CD4-positive, alpha-beta T cell (primary cell): Measurements from ENCODE around the gene FBN2. TPM values are rescaled to one million over a fixed set of nuclear protein-coding genes. Genes with fewer than 3 reads are reported as not detected.

ENCODE experiments used
- ATAC-seq: fragments of 200-7000 bp; cut with Tn5 transposase; one replicate; pipeline ENCODE4 v1.10.0; 2022; ENCODE audit warnings: mild to moderate bottlenecking; ENCODE audit not compliant: poor library complexity
- CTCF ChIA-PET: fragments of 350-600 bp; sonication (Branson Sonifier 250); formaldehyde crosslinking; loops from one replicate; lab custom pipeline; 2021; ENCODE audit warnings: antibody characterized with exemption, inconsistent platforms; lab: Charles Lee
- POLR2A ChIA-PET: fragments of 350-600 bp; sonication (Branson Sonifier 250); formaldehyde crosslinking; loops from one replicate; lab custom pipeline; 2021; ENCODE audit warnings: antibody characterized with exemption, inconsistent platforms; lab: Charles Lee
- DNase-seq, 14 experiments: peaks; one replicate each; pipeline ENCODE4 v3.0.0-alpha.2; 2013 to 2020; ENCODE audit warnings: mixed read lengths in 2 of 14
- H3K27ac ChIP-seq, 2 donors: one replicate each; pipeline versions ENCODE4 v1.5.1 to v1.7.0; 2013; ENCODE audit warnings: low read length in 2 of 2, low read depth in 1 of 2, mild to moderate bottlenecking in 1 of 2
- H3K27me3 ChIP-seq, 2 experiments: 1 replicate in 1 of 2; 2 replicates in 1 of 2; pipeline versions ENCODE4 v1.6.1 to v1.7.0; 2013; ENCODE audit warnings: low read length in 2 of 2, control low read depth in 1 of 2, mild to moderate bottlenecking in 1 of 2, moderate library complexity in 1 of 2; ENCODE audit not compliant: insufficient read depth in 2 of 2, control insufficient read depth in 1 of 2
- H3K36me3 ChIP-seq: one replicate; pipeline ENCODE4 v1.6.1; 2013; ENCODE audit warnings: low read length, control low read depth; ENCODE audit not compliant: insufficient read depth
- H3K4me1 ChIP-seq: one replicate; pipeline ENCODE4 v1.6.1; 2013; ENCODE audit warnings: low read length, control low read depth; ENCODE audit not compliant: insufficient read depth
- H3K4me3 ChIP-seq: one replicate; pipeline ENCODE4 v1.5.1; 2013; ENCODE audit warnings: mild to moderate bottlenecking, low read length, moderate library complexity
- H3K9me3 ChIP-seq, 2 experiments: 1 replicate in 1 of 2; 2 replicates in 1 of 2; pipeline versions ENCODE4 v1.6.1 to v1.7.0; 2013; ENCODE audit warnings: low read length in 2 of 2, mild to moderate bottlenecking in 2 of 2, control low read depth in 1 of 2, moderate library complexity in 1 of 2; ENCODE audit not compliant: control insufficient read depth in 1 of 2, insufficient read depth in 1 of 2
- H3K27ac Mint-ChIP-seq: one replicate; pipeline ENCODE4 v1.8.0; 2020; ENCODE audit warnings: mixed read lengths
- H3K27me3 Mint-ChIP-seq: one replicate; pipeline ENCODE4 v1.8.0; 2021; ENCODE audit warnings: mixed read lengths
- H3K36me3 Mint-ChIP-seq: one replicate; pipeline ENCODE4 v1.8.0; 2021; ENCODE audit warnings: low read depth, mixed read lengths
- H3K4me1 Mint-ChIP-seq: one replicate; pipeline ENCODE4 v1.8.0; 2021; ENCODE audit warnings: low read depth, mixed read lengths
- H3K4me3 Mint-ChIP-seq: one replicate; pipeline ENCODE4 v1.8.0; 2020; ENCODE audit warnings: mild to moderate bottlenecking, mixed read lengths
- H3K9me3 Mint-ChIP-seq: one replicate; pipeline ENCODE4 v1.8.0; 2020; ENCODE audit warnings: mixed read lengths
- intact Hi-C, 2 experiments: fragments of 100-400 bp; cut with DNase I in 1 of 2; cut with micrococcal nuclease in 1 of 2; formaldehyde crosslinking; loops; one replicate each; pipeline versions ENCODE4 v1.15.1 to v1.9.0; 2023 to 2025; cut with DNase I, micrococcal nuclease
- total RNA-seq, 174 experiments: library from RNA in 2 of 174; stranded (reverse) in 2 of 174; gene quantifications; one replicate each; pipeline ENCODE4 v1.2.3 and lab custom pipeline; 2021 to 2026
- TF ChIP-seq, protein P1 (sequence below): fragments of 200-600 bp; IDR thresholded peaks from one replicate; pipeline ENCODE4 v1.8.0; 2022; ENCODE audit warnings: antibody characterized with exemption, mild to moderate bottlenecking

The FBN2 gene
- total RNA-seq, 2 experiments from 2014 or later: 0.06 TPM; not detected in 1

GRCh38 chr5:128466980-128467379 lies 71.1 kb downstream of the FBN2 start:
- Mint-ChIP-seq H3K9me3 (no peaks in the 10 kb centered on the region), H3K27me3 (no peaks in the 10 kb centered on the region), H3K27ac (no peak overlapping the region), H3K36me3 (no peaks in the 10 kb centered on the region), H3K4me1 (no peaks in the 10 kb centered on the region), H3K4me3 (no peak overlapping the region)
- ATAC-seq (no peak), DNase-seq (no peak)
- Histone ChIP-seq H3K4me1 (no peaks in the 10 kb centered on the region), H3K4me3 (no peak overlapping the region), H3K27ac (no peak overlapping the region), H3K27me3 (no peaks in the 10 kb centered on the region), H3K36me3 (no peaks in the 10 kb centered on the region), H3K9me3 (no peaks in the 10 kb centered on the region)
- TF ChIP-seq, protein P1, sequence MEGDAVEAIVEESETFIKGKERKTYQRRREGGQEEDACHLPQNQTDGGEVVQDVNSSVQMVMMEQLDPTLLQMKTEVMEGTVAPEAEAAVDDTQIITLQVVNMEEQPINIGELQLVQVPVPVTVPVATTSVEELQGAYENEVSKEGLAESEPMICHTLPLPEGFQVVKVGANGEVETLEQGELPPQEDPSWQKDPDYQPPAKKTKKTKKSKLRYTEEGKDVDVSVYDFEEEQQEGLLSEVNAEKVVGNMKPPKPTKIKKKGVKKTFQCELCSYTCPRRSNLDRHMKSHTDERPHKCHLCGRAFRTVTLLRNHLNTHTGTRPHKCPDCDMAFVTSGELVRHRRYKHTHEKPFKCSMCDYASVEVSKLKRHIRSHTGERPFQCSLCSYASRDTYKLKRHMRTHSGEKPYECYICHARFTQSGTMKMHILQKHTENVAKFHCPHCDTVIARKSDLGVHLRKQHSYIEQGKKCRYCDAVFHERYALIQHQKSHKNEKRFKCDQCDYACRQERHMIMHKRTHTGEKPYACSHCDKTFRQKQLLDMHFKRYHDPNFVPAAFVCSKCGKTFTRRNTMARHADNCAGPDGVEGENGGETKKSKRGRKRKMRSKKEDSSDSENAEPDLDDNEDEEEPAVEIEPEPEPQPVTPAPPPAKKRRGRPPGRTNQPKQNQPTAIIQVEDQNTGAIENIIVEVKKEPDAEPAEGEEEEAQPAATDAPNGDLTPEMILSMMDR: no peak
- intact Hi-C loops: no loop called here
- ChIA-PET CTCF (no interaction called here), POLR2A (no interaction called here)

DNA sequence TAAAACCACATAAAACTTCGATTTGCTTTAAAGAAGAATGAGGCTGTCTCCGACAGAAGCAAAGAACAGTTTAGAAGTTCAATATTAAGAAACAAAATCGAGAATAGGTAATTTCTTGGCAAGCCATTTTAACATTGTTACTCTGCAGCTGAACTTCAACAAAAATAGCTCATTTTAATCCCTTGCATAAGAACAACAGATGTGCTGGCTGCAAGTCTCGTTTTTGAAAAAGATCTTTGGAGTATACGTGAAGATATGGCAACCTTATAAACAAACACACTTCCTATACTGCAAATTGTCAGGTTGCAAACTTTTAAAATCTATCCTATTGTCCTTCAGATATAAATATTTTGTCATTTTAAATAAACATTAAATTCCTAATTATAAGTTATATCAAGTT lies 71.5 kb downstream of the FBN2 start:
- no peaks in the 10 kb centered on the region for H3K4me1 ChIP-seq
- H3K9me3 Mint-ChIP-seq: no peaks in the 10 kb centered on the region
- H3K27me3 ChIP-seq: no peaks in the 10 kb centered on the region
- no peak for ATAC-seq
- H3K36me3 ChIP-seq: no peaks in the 10 kb centered on the region
- H3K36me3 Mint-ChIP-seq: no peaks in the 10 kb centered on the region
- H3K9me3 ChIP-seq: no peaks in the 10 kb centered on the region
- intact Hi-C loops: no loop called here
- H3K27me3 Mint-ChIP-seq: no peaks in the 10 kb centered on the region
- H3K27ac ChIP-seq: no peak overlapping the region
- H3K4me3 ChIP-seq: no peak overlapping the region
- no peak overlapping the region for H3K4me3 Mint-ChIP-seq
- H3K27ac Mint-ChIP-seq: no peak overlapping the region
- H3K4me1 Mint-ChIP-seq: no peaks in the 10 kb centered on the region
- no peak for DNase-seq
- POLR2A ChIA-PET: no interaction called here
- TF ChIP-seq, protein P1: no peak
- CTCF ChIA-PET: no interaction called here

- Histone ChIP-seq H3K4me3 (no peak overlapping the region), H3K4me1 (no peaks in the 10 kb centered on the region), H3K36me3 (no peaks in the 10 kb centered on the region), H3K27me3 (no peaks in the 10 kb centered on the region), H3K27ac (no peak overlapping the region), H3K9me3 (no peaks in the 10 kb centered on the region)
- no peak for DNase-seq
- no peaks in the 10 kb centered on the region for H3K4me1 Mint-ChIP-seq
- ChIA-PET CTCF (no interaction called here), POLR2A (no interaction called here)
- no peak overlapping the region for H3K4me3 Mint-ChIP-seq
- H3K27ac Mint-ChIP-seq: no peak overlapping the region
- TF ChIP-seq, protein P1: no peak
- H3K36me3 Mint-ChIP-seq: no peaks in the 10 kb centered on the region
- no peak for ATAC-seq
- H3K27me3 Mint-ChIP-seq: no peaks in the 10 kb centered on the region
- intact Hi-C loops: no loop called here
- H3K9me3 Mint-ChIP-seq: peaks cover 5% of the 10 kb centered on the region
Observed at GRCh38 chr5:128464596-128464995, 73.4 kb downstream of the FBN2 start.
